Stimulated activated CD4-positive, alpha-beta T cell treated with anti-CD3 and anti-CD28 coated beads, TNF-alpha, amount 100 ng/mL, for 48 hours (primary cell): ENCODE data around the gene CH25H.

Source experiments
- DNase-seq, 3 donors: peaks; one replicate each; pipeline ENCODE4 v3.0.0-alpha.2; 2020; ENCODE audit warnings: low read depth in 3 of 3

Gene CH25H

DNA sequence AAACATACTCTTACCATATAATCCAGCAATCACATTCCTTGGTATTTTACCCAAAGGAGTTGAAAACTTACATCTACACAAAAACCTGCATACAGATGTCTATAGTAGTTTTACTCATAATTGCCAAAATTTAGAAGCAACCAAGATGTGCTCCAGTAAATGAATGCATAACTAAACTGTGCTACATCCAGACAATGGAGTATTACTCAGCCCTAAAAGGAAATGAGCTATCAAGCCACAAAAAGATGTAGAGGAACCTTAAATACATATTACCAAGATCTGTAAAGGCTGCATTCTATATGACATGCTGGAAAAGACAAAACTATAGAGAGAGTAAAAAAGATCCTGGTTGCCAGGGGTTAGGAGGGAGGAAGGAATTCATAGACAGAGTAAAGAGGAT is 21.8 kb upstream of the CH25H start:
- no peak for DNase-seq

DNA sequence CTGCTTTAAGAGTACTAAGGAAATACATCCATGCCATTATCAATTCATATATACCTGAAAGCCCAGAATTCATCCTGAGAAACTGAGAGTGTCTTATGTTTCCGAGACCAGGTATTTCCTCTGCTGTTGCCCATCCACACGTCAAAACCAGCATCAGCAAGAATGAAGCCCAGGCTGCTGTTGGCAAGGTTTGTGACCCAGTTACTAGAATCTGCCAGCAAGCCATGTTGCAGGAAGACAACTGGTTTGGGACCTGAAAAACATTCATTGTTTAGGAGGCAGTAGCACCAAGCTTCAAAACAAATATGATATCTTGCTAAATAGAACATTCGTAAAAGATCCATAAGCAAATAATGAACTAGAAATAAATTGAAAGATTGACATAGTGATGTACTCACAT is 21.0 kb upstream of the CH25H start:
- no peak for DNase-seq

DNA sequence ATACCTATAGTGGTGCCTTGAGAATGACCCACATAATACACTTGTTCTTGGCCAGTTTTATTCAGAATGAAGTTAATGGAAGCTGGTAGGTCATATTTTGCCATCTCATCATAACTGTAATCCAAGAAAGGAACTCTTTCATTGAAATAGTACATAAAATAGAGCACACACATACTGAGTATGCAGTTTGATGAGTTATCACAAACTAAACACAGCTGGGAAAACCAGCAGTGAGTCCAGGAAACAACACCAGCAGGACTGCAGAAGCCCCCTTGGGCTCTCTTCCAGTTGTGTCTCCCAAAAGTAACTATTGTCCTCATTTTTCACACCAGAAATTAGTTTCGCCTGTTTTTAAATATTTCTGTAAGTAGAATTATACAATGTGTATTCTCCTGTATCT is 19.8 kb upstream of the CH25H start:
- no peak for DNase-seq

DNA sequence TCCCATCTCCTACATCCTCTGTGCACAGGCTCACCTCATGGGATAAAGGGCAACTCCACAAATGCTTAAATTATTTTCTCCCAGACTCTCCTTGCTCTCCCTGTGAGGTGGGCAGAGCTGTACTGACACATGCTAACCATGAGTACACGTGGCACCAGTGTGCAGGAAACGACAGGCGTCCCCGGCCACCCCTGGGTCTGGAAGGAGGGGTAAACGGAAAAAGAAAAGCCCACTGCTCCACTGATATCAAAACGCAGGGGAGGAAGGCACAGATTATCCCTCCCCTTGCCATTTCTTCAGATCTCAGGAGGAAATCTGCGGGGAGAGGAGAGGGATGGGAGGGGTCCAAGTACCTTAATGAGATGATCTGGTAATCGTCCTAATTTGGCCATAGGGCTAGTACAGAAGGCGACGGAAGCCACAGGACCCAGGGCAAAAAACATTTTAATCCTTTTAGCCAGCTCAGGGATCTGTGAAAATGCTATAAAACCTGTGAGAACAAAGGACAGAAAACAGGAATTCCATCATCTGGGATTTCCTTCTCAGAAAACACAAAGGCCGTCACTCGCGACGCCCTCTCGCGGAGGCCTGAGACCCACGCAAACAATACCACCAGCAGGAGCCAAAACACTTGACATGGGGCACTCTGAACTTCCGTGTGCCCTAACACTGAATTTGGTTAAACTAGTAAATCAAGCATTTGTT is 17.8 kb upstream of the CH25H start:
- DNase-seq = no peak

DNA sequence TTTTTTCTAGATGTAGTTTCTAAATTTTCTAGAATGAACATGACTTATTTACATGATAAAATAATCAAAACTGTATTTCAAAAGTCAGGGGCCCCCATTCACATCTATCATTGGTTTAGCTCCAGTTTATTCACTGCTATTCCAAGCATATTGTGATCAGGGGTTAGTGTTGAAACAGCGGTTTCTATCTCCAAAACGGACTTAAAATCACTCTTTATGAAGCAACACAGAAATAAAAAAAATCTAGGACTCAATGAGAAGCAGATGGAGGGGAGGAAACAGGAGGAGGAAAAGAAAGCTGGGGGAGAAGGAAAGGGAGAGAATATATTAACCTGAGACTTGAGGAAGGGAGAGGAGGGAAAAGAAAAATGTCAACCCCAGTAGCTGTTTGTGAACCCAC is 14.8 kb upstream of the CH25H start:
- no peak for DNase-seq

DNA sequence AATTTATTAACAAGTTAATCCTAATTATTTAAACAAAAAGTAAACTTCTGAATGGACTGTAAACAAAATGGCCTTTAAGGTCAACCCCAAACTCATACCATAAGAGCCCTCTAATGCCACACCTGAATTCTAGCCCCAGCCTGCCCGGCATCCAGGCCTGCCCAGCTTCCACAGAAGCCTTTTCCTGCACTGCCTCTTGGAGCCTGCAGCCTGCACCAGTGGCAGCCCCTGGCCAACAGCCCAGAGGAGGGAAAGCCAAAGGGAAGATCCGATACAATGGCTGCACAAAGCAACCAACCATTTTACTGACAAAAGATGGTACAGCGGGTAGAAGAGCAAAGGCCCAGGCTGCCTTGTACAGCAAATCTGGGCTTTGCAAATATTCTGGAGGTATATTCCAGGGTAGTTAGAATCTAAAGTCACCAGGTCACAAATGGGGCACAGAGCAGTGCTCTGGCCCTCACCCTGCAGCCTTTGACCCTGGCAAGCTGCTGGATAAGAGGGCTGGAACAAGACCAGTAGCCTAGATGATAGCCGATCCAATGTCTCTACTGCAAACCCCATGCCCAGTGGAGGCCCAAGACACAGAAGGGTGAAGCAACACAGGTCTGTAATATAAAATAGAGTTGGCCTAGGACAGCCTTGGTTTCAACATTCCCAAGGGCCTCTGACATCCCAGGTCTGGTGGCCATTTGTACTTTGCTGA is 12.5 kb upstream of the CH25H start:
- DNase-seq = no peak

DNA sequence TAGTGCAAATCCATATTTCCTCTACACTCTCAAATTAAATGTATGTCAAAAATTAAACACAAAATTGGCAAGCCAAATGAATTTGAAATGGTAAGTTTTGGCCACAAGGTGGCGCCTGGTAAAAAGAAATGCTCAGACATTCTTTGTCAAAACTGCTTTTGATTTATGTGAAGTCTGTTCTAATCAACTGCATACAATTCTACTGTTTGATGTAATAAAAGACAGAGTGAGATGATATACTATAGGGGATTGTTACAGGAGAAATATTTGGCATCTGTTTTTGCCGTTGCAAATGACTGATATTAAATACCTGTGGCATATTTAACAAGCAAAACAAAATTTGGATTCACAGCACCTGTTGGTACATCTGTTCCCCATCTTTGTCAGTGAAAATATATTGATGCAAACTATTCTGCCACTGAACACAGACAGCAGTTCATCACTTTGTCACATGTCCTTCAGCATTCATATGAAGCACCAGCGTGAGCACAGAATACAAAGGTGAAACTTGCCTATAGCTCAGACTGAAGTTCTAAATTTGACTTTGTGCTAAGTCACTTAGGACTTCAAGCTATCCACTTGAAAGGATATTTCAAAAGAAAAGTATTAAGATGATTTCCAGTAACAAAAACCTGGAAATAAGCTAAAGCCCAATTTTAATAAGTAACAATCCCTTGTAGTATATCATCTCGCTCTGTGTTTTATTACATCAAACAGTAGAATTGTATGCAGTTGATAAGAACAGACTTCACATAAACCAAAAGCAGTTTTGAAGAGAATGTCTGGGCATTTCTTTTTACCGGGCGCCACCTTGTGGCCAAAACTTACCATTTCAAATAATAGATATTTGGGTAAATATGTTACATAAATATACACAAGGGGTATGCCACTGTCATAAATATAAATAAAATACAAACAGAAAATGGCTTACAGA is 10.2 kb upstream of the CH25H start:
- DNase-seq = peak; percentile 23 to 52 (median 38)

DNA sequence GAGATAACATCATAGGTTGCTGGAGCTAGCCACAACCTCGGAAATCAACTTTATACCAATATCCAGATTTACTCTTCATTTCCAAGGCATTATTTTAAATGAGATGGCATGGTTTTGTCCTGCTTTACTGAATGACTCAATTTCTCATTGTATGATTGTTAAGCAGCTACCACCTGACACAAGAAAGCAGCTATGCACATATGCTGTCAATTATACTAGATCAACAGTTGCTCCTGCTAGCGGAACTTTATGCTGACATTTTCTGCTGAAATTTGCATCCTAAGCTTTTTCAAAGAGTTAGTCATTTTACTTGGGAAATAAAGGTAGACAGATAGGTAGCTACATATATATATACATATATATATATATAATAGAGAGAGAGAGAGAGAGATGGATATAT is 8.9 kb upstream of the CH25H start:
- no peak for DNase-seq

DNA sequence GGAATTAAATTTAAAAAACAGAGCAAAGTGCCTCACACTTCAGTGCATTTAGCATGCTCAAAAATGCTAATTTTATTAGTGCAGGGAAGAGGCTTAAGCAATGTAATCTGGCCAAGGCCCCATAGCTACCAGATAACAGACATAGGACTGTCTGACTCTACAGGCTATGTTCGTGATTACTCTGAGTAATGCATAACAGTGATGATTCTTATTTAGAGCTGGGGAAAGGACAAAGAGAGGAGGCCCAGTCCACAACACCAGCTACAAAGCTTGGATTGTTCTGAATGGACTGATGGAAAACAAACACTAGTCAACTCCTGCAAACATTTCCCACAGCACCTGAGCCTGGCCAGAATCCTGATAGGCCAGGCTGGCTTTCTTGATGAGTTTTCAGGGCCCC is 8.4 kb upstream of the CH25H start:
- DNase-seq = no peak

DNA sequence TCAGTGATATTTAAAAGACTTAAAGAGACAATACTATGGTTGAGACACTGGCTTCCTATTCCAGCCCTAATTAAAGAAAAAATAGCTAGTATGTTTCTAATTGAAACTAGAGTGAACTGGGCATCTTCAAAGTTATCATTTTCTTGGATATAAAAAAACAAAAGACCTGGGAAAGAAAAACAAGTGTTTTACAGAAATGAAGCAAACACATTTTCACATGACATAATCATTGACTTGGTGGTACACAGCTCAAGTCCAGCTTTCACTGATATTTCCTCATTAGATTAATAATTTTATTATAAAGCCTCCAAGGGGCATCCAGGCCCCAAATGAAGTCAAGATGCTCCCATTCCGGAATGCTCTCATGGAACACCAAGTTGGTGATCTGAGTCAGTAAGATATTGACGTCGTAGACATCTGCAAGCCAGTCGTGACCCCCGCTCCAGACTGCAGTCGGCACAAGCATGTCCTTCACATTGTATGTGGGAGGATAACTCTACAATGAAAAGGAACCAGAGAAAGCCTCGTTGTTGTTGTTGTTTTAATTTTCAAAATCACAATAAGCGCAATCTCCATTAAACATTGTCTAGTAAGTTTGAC is 7.5 kb upstream of the CH25H start:
- no peak for DNase-seq

DNA sequence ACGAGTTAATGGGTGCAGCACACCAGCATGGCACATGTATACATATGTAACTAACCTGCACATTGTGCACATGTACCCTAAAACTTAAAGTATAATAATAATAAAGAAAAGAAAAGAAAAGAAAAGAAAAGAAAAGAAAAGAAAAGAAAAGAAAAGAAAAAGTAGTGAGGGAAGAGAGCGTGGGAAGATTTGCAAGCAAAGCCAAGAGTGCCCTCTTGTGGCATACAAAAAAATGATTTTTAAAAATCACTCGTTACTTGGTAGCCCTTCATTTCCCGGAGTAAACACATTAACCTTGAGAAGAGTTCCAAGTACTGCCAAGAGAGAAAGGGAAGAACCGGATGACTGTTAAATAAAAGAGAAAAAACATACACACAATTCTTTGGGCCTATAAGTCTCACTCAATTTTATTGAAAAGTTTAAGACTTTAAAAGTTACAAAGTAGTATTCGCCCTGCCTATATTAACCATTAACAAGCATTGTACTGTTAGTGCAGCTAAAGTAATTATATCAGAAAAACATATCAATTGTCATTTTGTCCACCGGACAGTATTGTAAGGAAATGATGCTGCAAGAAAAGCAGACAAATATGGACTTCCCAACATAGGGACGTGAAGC is 6.2 kb upstream of the CH25H start:
- no peak for DNase-seq

DNA sequence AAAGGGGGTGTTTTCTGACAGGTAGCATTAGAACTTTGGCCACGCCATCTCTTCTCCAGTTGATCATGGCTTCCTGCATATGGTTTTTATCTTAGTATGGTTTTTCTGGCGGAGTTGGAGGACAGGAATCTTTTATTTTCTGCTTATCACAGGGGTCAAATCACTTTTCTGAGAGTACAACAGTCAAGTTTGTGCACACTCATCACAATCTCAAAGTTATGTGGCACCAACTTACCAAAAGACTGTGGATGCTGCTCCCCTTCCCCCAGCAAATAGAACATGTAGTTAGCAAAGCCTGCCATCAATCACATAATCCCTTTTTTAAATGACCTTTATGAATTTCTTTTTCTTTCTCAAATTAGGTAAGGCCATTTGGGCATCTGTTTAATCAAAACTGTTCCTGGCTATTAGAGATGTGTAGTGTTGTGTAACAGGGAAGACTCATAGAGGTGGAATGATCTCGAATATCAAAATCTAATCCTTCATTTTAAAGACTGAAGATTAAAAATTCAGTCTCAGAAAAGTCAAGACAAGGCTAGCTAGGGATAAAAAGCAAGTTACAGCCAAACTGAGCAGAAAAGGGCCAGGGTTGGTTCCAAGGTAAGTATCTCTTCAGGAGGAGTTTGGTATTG is 3.8 kb upstream of the CH25H start:
- DNase-seq = no peak

DNA sequence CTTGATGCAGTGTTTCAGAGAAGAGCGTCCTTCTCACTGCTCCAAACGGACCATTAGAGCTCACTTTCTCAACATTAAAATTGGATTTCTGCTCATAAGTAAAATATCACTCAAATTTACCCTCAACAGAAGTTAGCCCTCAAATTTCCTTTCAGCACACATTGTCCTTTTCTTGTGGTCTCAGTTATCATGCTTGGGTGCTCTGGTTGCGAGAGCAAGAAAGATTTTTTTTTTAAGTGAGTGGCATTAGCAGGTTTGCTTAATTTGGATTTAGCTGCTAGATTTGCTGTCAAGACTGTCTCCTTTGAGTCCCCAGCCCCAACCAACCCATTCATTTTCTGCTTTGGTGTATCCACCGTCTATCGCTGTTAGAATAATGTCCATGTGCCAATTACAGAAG is 2.6 kb upstream of the CH25H start:
- DNase-seq = no peak

DNA sequence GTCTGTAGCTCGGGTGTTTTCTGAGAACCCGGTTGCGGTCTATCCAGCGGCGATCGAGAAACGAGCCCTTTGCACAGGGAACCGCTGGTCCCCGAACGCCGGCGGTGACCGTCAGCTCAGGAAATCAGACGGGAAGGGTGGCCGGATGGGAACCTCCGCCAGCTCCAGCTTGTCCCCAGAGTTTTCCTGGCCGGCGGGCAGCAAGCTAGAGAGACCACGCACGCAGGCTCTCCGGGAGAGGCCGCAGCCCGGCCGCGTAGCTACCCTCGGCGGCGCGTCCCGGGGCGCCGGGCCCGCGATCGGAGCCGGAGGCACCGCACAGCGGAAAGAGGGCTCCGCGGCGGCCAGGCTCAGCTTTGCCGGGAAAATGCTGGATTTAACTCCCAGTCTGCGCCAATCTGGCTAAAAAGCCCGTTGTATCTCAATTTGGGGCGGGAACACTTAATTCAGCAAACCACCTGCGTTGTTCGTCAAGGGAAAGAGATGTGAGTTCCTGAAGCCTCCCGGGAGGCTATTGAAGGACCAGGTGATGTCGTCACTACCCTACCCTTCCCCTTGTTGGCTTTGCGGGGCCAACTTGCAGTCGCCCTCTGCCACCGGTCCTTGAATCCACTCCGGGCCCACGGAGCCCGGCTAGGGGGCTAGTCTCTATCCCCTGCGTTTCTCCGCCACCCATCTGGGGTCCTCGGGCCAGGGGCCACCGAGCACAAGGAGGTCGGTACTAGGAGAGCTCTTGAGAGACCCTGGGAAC is 859 bp upstream of the CH25H start:
- DNase-seq = no peak

DNA sequence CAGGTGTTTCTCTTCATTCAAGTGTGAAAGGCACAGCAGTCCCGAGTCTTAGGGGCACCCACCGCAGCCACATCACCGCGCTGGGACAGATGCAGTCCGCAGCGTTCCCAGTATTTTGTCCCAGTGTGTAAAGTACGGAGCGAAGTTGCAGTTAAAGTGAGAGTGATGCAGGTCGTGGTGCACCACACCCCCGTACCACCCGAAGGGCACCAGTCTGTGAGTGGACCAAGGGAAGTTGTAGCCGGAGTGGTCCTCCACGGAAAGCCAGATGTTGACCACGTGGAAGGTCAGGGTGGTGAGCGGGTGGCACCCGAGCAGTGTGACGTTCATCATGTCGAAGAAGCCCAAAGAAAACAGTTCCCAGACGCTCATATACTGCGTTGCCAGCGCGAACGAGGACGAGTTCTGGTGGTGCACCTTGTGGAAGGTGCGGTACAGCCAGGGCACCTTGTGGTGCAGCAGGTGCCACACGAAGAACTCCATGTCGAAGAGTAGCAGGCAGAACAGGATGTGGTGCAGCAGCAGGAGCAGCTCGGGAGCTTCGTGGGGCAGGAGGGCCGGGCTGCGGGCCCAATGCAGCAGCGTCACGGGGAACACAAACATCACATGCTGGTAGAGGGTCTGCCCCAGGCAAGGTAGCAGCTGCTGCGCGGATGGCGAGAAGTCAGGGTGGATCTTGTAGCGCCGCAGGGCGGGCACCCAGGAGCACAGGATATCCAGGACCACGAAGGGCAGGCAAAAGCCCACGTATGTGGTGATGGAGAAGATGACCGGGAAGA is 526 bp downstream of the CH25H start:
- DNase-seq = no peak

DNA sequence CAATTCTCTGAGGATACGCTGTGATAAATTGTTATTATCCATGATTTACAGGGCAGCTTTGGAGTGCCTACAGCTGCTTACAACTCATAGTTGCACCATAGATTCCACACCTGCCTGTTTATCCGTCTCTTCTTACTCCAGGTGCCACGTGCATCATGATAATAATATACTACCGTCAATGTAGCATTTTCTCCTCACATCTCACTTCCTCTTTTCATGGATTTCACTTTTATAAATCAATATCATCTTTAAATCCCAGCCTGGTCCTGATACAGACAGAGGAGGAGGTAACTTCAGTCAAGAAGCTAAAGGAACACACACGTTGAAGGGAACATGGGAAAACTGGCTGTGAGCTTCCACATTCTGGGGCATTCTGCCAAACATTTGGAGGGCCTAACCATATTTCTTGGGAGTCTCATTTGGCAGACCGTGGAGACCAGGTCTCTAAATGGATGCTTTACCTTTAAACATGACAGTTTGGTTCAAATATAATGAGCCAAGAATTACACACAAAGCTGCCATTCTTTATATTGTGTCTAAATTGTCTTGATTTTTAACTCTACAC is 2.4 kb downstream of the CH25H start:
- no peak for DNase-seq

DNA sequence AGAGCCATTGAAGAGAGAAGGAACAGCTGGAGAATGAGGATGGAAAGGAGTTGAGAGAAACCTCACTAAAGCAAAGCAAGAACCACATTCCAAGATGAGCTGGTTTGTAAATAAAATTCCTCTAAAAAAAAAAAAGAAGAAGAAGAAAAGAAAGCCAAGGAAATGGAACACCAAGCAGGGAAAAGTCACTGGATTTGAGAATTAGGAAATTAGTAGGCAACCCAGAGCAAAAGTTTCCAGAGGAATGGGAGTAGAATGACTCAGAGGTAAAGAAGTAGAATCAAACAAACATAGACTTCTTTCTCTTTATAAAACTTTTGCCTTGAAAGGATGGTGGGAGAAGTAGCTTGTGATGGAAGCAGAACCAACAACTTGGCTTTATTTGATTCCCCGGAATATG is 3.9 kb downstream of the CH25H start:
- DNase-seq = no peak

DNA sequence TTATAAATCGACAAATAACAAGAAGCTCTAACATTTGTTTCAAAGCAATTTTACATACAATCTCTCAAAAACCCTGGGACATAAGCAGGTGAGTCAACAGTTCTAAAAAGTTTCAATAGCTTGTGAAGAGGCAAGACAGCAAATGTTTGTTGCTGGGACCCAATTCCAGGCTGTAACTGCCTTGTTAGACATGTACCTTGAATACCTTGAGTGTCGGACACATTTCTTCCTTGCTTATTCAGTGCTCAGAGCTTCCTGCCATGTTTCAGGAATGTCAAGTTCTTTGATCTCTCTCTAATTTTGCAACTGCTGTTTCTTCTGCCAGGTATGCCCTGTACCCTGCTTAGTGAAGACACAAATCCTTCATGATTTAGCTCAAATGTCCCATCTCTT is 5.1 kb downstream of the CH25H start:
- no peak for DNase-seq

DNA sequence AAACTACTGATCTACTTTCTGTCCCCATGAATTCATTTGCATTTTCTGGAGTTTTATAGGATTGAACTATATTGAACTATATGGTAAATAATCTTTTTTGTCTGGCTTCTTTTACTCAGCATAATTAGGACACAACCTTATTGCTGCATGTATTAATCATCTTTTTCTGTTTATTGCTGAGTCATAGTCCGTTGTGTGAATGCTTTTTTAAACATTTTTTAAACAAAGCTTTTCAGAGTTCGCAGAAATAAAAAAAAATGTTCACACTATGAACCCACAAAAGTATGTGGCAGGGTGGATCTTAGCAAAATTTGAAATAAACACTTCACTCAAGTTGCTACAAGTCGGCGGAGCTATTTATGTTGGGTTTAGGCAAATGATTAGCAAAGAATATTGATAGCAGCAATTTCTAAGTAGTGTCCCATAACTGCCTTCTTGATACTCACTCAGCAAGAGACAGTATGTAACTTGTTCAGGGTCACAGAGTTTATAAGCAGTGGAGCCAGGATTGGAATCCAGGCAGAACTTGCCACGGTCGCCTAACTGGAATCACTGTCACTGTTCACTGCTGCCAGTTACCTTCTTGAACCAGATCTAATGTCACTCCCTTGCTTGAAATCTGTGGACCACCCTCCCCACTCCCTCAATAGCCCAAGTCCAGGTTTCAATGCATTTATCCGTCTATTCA is 5.6 kb downstream of the CH25H start:
- DNase-seq = no peak
